Spleen (tissue), 11 donors: ENCODE measurements around the gene EFNB3. TPM values are rescaled to one million over a fixed set of nuclear protein-coding genes. Genes with fewer than 3 reads are reported as not detected.
A peak's percentile ranks its signal among the peaks of the same experiment; 100 is the strongest.

Source experiments
- DNase-seq: peaks from one replicate; pipeline ENCODE4 v3.0.0-alpha.2; 2020
- H3K27ac ChIP-seq, 8 donors: fragments of 200-600 bp; sonication (generic) in 7 of 8; 1 replicate in 4 of 8; 2 replicates in 4 of 8; pipeline versions ENCODE4 v1.5.0 to v1.8.0; 2016 to 2021; ENCODE audit warnings: inconsistent platforms in 4 of 8, mild to moderate bottlenecking in 4 of 8, moderate library complexity in 1 of 8
- H3K27me3 ChIP-seq, 7 donors: fragments of 200-600 bp; sonication (generic) in 6 of 7; replicated peaks in 1 of 7; 1 replicate in 4 of 7; 2 replicates in 3 of 7; pipeline versions ENCODE4 v1.5.0 to v1.8.0; 2016 to 2021; ENCODE audit warnings: inconsistent platforms in 3 of 7, mild to moderate bottlenecking in 1 of 7
- H3K36me3 ChIP-seq, 6 donors: fragments of 200-600 bp; sonication (generic) in 5 of 6; 1 replicate in 4 of 6; 2 replicates in 2 of 6; pipeline versions ENCODE4 v1.5.0 to v1.8.0; 2016 to 2021; ENCODE audit warnings: inconsistent platforms in 2 of 6
- H3K4me1 ChIP-seq, 6 donors: fragments of 200-600 bp; sonication (generic) in 5 of 6; 1 replicate in 3 of 6; 2 replicates in 3 of 6; pipeline versions ENCODE4 v1.5.0 to v1.8.0; 2016 to 2021; ENCODE audit warnings: inconsistent platforms in 3 of 6
- H3K4me3 ChIP-seq, 8 donors: fragments of 200-600 bp; sonication (generic) in 7 of 8; 1 replicate in 4 of 8; 2 replicates in 4 of 8; pipeline versions ENCODE4 v1.5.0 to v1.8.0; 2016 to 2021; ENCODE audit warnings: inconsistent platforms in 4 of 8, mild to moderate bottlenecking in 4 of 8, moderate library complexity in 2 of 8
- H3K9me3 ChIP-seq, 8 donors: fragments of 200-600 bp; sonication (generic) in 7 of 8; 1 replicate in 4 of 8; 2 replicates in 4 of 8; pipeline versions ENCODE4 v1.5.0 to v1.8.0; 2016 to 2021; ENCODE audit warnings: inconsistent platforms in 4 of 8
- POLR2A ChIP-seq, 3 donors: fragments of 450-650 bp; IDR thresholded peaks; one replicate each; pipeline ENCODE4 v1.5.1; 2017; ENCODE audit warnings: antibody characterized with exemption in 3 of 3, mild to moderate bottlenecking in 1 of 3
- POLR2AphosphoS5 ChIP-seq, 3 donors: sonication (generic); formaldehyde crosslinking; IDR thresholded peaks; one replicate each; pipeline ENCODE4 v1.5.1; 2017; ENCODE audit warnings: antibody characterized with exemption in 3 of 3
- WGBS, 5 donors: extraction: QIAGEN DNeasy Blood & Tissue Kit in 3 of 5; methylation state at CpG; one replicate each; pipeline versions ENCODE4 v1.1.5 to v1.1.7; 2013 to 2018; 5-methylcytosine and 5-hydroxymethylcytosine counted together
- intact Hi-C: fragments of 100-400 bp; cut with DNase I; formaldehyde crosslinking; loops from one replicate; pipeline ENCODE4 v1.15.0; 2023; ENCODE audit warnings: low total_unique reads
- polyA plus RNA-seq, 3 donors: library from polyadenylated mRNA; stranded (reverse); fragments of 200-250 nt; gene quantifications; one replicate each; pipeline ENCODE4 v1.2.1, GENCODE V29; 2013
- total RNA-seq, 7 donors: library from RNA; depleted of rRNA in 3 of 7; stranded (reverse); fragments of >200 nt in 3 of 7; fragmentation: NEBNext Ultra II Directional in 4 of 7; extraction: Animal tissue kit (Norgen Biotek cat#: 25700) in 4 of 7; gene quantifications; one replicate each; pipeline versions ENCODE4 v1.1.0 to v1.2.1, GENCODE V29; 2016 to 2021
- TF ChIP-seq, protein P1 (sequence below), 11 experiments: fragments of 200-600 bp in 7 of 11; fragments of 450-650 bp in 4 of 11; sonication (generic) in 4 of 11; IDR thresholded peaks in 8 of 11; conservative IDR thresholded peaks in 3 of 11; 1 replicate in 7 of 11; 2 replicates in 4 of 11; pipeline versions ENCODE4 v1.4.0 to v1.8.0; 2016 to 2021; ENCODE audit warnings: antibody characterized with exemption in 11 of 11, inconsistent platforms in 4 of 11, mild to moderate bottlenecking in 1 of 11
- donor health status: healthy with polysubstance abuse.
- donor health status: DM: no; HTN: no; CAD: no; lungs with moderate emphysema.
- donor health status: DM: no; HTN: no; CAD: no.
- donor health status: Bipolar disorder and iron deficiency.
- donor health status: healthy.
- donor health status: DM: no; HTN: no; CAD: no.
- donor health status: DM: yes; HTN: yes; CAD: no.

Gene EFNB3
- total and polyA plus RNA-seq, 10 donors = 0.04 to 0.60 (median 0.26) TPM; not detected in 1

DNA sequence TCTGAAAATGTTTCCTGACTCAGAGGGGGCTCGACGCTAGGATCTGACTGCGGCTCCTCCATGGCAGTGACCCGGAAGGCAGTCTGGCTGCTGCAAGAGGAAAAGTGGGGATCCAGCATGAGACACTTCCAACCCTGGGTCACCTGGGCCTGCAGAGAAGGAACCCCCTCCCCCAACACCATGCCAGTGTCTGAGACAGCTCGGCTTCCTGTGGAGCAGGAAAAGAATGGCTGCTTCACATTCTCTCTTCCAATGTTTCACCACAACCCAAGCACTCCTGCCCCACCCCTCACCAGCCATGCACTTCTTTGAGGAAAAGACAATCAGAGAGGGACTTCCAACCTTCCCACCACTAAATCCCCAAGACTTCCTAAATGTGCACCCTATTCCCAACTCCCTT, 28.5 kb upstream of the EFNB3 start:
- H3K27me3 ChIP-seq = no peaks in the 10 kb centered on the region
- intact Hi-C loops = no loop called here
- no peak for TF ChIP-seq POLR2A (IDR thresholded peaks at IDR 0.05)
- TF ChIP-seq, protein P1, sequence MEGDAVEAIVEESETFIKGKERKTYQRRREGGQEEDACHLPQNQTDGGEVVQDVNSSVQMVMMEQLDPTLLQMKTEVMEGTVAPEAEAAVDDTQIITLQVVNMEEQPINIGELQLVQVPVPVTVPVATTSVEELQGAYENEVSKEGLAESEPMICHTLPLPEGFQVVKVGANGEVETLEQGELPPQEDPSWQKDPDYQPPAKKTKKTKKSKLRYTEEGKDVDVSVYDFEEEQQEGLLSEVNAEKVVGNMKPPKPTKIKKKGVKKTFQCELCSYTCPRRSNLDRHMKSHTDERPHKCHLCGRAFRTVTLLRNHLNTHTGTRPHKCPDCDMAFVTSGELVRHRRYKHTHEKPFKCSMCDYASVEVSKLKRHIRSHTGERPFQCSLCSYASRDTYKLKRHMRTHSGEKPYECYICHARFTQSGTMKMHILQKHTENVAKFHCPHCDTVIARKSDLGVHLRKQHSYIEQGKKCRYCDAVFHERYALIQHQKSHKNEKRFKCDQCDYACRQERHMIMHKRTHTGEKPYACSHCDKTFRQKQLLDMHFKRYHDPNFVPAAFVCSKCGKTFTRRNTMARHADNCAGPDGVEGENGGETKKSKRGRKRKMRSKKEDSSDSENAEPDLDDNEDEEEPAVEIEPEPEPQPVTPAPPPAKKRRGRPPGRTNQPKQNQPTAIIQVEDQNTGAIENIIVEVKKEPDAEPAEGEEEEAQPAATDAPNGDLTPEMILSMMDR (IDR thresholded peaks at IDR 0.05 in 8 of 11, conservative IDR thresholded peaks at IDR 0.05 in 3 of 11) = no peak
- TF ChIP-seq POLR2AphosphoS5 (IDR thresholded peaks at IDR 0.05) = no peak

DNA sequence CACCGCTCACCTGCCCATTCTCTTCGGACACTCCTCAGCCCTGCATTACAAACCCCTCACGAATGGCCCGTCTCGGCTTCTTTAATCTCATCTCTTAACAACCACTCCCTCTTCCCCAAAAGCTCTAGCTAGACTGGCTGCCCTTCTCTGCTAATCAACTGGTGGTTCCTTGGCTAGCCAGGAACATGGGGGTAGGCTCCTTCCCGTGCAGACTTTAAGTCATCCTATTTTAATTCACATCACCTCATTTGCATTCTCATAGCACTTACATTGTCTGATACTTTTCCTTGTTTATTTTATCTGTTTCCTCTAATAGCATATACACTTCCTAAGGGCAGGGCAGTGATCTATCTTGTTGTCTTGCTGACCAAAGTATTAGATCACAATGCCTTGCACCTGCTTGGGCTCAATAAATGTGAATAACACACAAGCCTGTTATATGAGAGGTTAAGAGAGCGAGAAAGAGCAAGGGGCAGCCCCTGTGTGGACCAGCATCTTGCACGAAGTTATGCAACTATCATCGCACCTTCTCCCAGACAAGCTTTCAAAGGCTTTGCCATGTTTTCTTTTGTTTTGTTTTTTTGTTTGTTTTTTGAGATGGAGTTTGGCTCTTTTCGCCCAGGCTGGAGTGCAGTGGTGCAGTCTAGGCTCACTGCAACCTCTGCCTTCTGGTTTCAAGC, 27.5 kb upstream of the EFNB3 start:
- DNase-seq = no peak
- H3K36me3 ChIP-seq = peaks cover 13 to 45% (median 38%) of the 10 kb centered on the region in 6 donors
- peaks cover 3 to 16% (median 10%) of the 10 kb centered on the region in 8 donors for H3K9me3 ChIP-seq
- H3K27ac ChIP-seq = no peak overlapping the region
- H3K27me3 ChIP-seq = no peaks in the 10 kb centered on the region
- no peak for TF ChIP-seq POLR2A (IDR thresholded peaks at IDR 0.05)
- no peak for TF ChIP-seq POLR2AphosphoS5 (IDR thresholded peaks at IDR 0.05)
- TF ChIP-seq, protein P1 (IDR thresholded peaks at IDR 0.05 in 8 of 11, conservative IDR thresholded peaks at IDR 0.05 in 3 of 11) = no peak
- WGBS, 5 donors = 84 to 90% (median 86%) methylated on average over 10 of the region's 10 CpGs
- intact Hi-C loops = no loop called here
- peaks cover 0 to 13% (median 0%) of the 10 kb centered on the region in 6 donors for H3K4me1 ChIP-seq
- H3K4me3 ChIP-seq = no peak overlapping the region

More for the DNA sequence above, 28.5 kb upstream of the EFNB3 start:
- Histone ChIP-seq H3K4me1 (peaks cover 0 to 4% (median 0%) of the 10 kb centered on the region in 6 donors), H3K4me3 (no peak overlapping the region), H3K9me3 (peaks cover 3 to 16% (median 10%) of the 10 kb centered on the region in 8 donors), H3K27ac (no peak overlapping the region), H3K36me3 (peaks cover 13 to 55% (median 48%) of the 10 kb centered on the region in 6 donors)
- DNase-seq = no peak
- WGBS, 5 donors = 81 to 89% (median 82%) methylated on average over 3 to 5 of the region's 5 CpGs

DNA sequence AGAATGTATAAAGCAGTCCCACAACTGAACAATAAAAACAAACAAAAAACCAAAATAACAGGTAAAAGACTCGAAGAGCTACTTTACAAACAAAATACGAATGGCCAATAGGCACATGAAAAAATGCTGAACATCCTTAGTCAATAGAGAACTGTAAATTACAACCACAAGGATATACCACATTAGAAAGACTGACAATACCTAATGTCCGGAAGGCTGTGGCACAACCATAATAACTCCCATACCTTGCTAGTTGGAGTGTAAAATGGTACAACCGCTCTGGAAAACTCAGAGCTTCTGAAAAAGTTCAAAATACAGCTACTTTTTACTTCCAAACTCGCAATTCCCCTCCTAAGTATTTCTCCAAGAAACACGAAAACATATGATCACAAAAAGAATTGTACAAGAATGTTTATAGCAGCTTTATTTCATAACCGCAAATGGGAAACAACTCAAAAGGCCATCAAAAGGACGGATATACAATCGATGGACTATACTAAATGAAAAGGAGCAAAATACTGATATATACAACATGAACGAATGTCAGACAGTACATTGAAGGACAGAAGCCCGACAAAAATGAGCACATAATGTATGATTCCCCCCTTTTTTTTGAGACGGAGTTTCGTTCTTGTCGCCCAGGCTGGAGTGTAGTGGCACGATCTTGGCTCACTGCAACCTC, 20.0 kb upstream of the EFNB3 start:
- Histone ChIP-seq H3K9me3 (no peaks in the 10 kb centered on the region), H3K36me3 (peaks cover 0 to 18% (median 0%) of the 10 kb centered on the region in 6 donors), H3K4me1 (peaks cover 30 to 70% (median 43%) of the 10 kb centered on the region in 6 donors), H3K27me3 (no peaks in the 10 kb centered on the region), H3K4me3 (peak overlapping the region; percentile 77 to 97 (median 94)), H3K27ac (peak overlapping the region; percentile 93 to 98 (median 98))
- TF ChIP-seq, protein P1 (IDR thresholded peaks at IDR 0.05 in 8 of 11, conservative IDR thresholded peaks at IDR 0.05 in 3 of 11) = no peak
- DNase-seq = no peak
- 58 to 67% (median 64%) methylated on average over 15 of the region's 15 CpGs for WGBS, 5 donors
- intact Hi-C loops = loop anchor here (10.0 kb wide), 1 partner anchor 60 kb away; the partner anchor contains the start of gene SAT2
